PFSK-1 (cell line): ENCODE data around the gene OXER1.

ENCODE experiments used
- FOXP2 ChIP-seq: optimal IDR thresholded peaks from 2 replicates; pipeline ENCODE3; 2011; ENCODE audit warnings: borderline replicate concordance, control low read depth, inconsistent platforms; ENCODE audit not compliant: insufficient read depth; ENCODE audit errors: extremely low read length, extremely low read depth
- POLR2AphosphoS5 ChIP-seq: IDR thresholded peaks from 2 replicates; pipeline ENCODE4 v1.6.1; 2012; ENCODE audit warnings: low read depth, mild to moderate bottlenecking, control low read depth, low read length, moderate library complexity
- REST ChIP-seq, 2 experiments: IDR thresholded peaks; 2 replicates each; pipeline versions ENCODE4 v1.6.1 to v1.8.0; 2011 to 2012; ENCODE audit warnings: low read depth in 2 of 2, low read length in 2 of 2, control low read depth in 1 of 2, inconsistent platforms in 1 of 2, mild to moderate bottlenecking in 1 of 2, moderate library complexity in 1 of 2; ENCODE audit not compliant: insufficient read depth in 1 of 2
- SIN3A ChIP-seq: IDR thresholded peaks from 2 replicates; pipeline ENCODE4 v1.6.1; 2012; ENCODE audit warnings: mild to moderate bottlenecking, low read length, moderate library complexity, borderline replicate concordance; ENCODE audit not compliant: insufficient read depth
- TAF1 ChIP-seq: IDR thresholded peaks from 2 replicates; pipeline ENCODE4 v1.6.1; 2012; ENCODE audit warnings: low read length, control low read depth, borderline replicate concordance; ENCODE audit not compliant: insufficient read depth

Gene OXER1

GRCh38 chr2:42722320-42723190, 41.4 kb downstream of the OXER1 start:
- TF ChIP-seq FOXP2, result no peak
- TF ChIP-seq SIN3A, result no peak
- no peak for TF ChIP-seq REST (IDR thresholded peaks at IDR 0.05; ENCODE audit: insufficient read depth in 1 of 2, low read depth in 2 of 2, low read length in 2 of 2)
- no peak for TF ChIP-seq TAF1
- TF ChIP-seq POLR2AphosphoS5, result no peak

- TF ChIP-seq SIN3A, result no peak
- no peak for TF ChIP-seq FOXP2
- TF ChIP-seq REST (IDR thresholded peaks at IDR 0.05; ENCODE audit: insufficient read depth in 1 of 2, low read depth in 2 of 2, low read length in 2 of 2), result no peak
- TF ChIP-seq POLR2AphosphoS5, result no peak
- TF ChIP-seq TAF1, result no peak
These were observed 42.0 kb downstream of the OXER1 start for GRCh38 chr2:42721898-42722297.

- no peak for TF ChIP-seq FOXP2
- TF ChIP-seq REST (IDR thresholded peaks at IDR 0.05; ENCODE audit: insufficient read depth in 1 of 2, low read depth in 2 of 2, low read length in 2 of 2), result no peak
- no peak for TF ChIP-seq POLR2AphosphoS5
- TF ChIP-seq SIN3A, result no peak
- TF ChIP-seq TAF1, result no peak
These were observed 49.2 kb downstream of the OXER1 start for GRCh38 chr2:42714686-42715085.

- TF ChIP-seq SIN3A (no peak), POLR2AphosphoS5 (no peak), TAF1 (no peak), FOXP2 (no peak), REST (IDR thresholded peaks at IDR 0.05; ENCODE audit: insufficient read depth in 1 of 2, low read depth in 2 of 2, low read length in 2 of 2) (no peak)
These were observed 50.0 kb downstream of the OXER1 start for GRCh38 chr2:42713920-42714319.
